T-helper 2 cell treated with Interferon-gamma antibody and Interleukin-4, amounts not matched to agents 100 ng/mL and 5 ng/mL, for 36 hours (primary cell): ENCODE results near the gene ITGA2B. TPM values are rescaled to one million over a fixed set of nuclear protein-coding genes. Genes with fewer than 3 reads are reported as not detected.
"Not testable (repeated sequence)": the region's sequence is repeated elsewhere in the genome, so short reads cannot be mapped to it uniquely, and the experiment has no call there.

Experiments used
- intact Hi-C: fragments of 100-400 bp; cut with micrococcal nuclease; formaldehyde crosslinking; loops from one replicate; pipeline ENCODE4 v1.15.1; 2023
- total RNA-seq: library from RNA; stranded (reverse); gene quantifications from 2 replicates; pipeline ENCODE4 v1.2.3, GENCODE V29; 2022

Gene ITGA2B
- total RNA-seq, 1 donor from 2014 or later: 0.39 TPM

DNA sequence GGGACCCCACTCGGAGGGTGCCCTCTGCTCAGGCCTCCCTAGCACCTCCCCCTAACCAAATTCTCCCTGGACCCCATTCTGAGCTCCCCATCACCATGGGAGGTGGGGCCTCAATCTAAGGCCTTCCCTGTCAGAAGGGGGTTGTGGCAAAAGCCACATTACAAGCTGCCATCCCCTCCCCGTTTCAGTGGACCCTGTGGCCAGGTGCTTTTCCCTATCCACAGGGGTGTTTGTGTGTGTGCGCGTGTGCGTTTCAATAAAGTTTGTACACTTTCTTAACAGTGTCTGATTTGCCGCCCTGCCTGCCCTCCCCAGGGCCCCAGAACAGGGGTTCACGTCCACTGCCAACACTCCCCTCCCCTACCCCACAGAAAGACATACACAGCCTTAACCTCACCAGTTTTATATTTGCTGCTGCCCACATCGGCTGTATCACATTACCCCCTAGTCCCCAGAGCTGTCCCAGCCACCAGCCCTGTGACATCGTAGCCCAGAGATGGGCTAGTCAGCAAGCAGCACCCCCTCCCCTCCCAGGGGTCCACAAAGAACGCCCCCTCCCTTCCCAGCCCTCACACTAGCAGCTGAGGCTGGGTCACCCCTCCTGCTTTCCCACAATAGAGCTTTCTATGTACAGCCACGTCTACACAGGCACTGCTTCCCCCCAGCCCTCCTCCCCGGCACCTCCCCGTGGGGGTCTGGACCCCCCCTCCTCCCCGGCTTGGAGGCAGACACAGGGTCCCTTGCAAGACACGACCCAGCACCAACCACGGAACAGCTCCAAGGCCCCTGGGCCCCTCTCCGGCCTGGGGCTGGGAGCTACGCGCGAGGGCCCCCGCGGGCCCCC, 36.4 kb downstream of the ITGA2B start:
- intact Hi-C loops: no loop called here

DNA sequence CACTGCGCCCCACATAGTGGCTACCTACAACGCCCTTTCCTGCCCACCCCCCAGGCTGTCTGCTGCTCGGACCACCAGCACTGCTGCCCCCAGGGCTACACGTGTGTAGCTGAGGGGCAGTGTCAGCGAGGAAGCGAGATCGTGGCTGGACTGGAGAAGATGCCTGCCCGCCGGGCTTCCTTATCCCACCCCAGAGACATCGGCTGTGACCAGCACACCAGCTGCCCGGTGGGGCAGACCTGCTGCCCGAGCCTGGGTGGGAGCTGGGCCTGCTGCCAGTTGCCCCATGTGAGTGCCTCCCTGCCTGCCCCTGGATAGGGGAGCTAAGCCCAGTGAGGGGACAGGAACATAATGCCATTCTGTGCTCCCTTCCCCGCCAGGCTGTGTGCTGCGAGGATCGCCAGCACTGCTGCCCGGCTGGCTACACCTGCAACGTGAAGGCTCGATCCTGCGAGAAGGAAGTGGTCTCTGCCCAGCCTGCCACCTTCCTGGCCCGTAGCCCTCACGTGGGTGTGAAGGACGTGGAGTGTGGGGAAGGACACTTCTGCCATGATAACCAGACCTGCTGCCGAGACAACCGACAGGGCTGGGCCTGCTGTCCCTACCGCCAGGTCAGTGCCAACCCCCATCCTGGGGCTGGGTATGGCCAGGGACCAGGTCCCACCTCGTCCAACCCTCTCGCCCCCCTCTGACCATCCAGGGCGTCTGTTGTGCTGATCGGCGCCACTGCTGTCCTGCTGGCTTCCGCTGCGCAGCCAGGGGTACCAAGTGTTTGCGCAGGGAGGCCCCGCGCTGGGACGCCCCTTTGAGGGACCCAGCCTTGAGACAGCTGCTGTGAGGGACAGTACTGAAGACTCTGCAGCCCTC, 37.3 kb downstream of the ITGA2B start:
- intact Hi-C loops: no loop called here

DNA sequence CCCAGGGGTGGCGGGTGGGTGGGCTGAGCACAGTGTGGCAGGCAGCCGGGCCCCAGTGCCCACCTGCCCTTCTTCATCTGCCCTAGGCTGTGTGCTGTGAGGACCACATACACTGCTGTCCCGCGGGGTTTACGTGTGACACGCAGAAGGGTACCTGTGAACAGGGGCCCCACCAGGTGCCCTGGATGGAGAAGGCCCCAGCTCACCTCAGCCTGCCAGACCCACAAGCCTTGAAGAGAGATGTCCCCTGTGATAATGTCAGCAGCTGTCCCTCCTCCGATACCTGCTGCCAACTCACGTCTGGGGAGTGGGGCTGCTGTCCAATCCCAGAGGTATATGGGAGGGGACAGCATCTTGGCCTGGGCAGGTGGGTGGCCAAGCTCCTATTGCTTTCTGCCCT, 38.0 kb downstream of the ITGA2B start:
- intact Hi-C loops: no loop called here

DNA sequence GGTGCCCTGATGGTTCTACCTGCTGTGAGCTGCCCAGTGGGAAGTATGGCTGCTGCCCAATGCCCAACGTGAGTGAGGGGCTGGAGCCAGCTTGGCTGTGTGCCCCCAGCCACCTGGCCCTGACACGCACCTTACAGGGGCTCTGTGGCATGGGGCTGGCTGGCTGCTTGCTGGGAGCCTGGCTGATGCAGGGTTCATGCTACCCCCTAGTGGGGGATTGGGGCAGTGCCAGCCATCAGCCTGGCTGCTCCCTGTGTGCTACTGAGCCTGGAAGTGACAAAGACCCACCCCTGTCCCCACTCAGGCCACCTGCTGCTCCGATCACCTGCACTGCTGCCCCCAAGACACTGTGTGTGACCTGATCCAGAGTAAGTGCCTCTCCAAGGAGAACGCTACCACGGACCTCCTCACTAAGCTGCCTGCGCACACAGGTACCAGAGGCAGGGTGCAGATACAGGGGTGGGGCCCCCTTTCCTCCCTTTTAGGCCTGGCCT, 38.7 kb downstream of the ITGA2B start:
- intact Hi-C loops: loop anchor here (1.0 kb wide), 2 partner anchors 19 to 140 kb away; no protein-coding TSS in a partner anchor

DNA sequence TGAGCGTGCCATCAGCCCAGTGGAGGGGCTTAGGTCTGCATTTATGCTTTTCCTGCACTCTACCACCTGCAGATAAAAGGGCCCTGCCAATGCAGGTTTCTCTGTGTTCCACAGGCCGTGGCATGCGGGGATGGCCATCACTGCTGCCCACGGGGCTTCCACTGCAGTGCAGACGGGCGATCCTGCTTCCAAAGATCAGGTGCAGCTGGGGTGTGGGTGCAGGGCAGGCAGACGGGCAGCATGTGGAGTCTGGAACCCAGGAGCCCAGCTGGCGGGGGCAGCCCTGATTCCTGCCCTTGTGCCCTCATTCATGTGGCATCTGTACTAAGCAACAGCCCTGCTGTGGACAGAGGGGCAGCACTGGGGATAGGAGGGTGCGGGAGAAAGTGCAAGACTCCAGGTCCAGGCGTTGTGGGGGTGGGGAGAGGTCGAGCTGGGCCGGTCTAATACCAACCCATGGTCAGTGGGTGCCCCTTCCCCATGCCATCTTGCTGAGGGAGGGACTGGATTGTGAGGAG, 39.8 kb downstream of the ITGA2B start:
- intact Hi-C loops: loop anchor here (1.0 kb wide), 2 partner anchors 18 to 139 kb away; no protein-coding TSS in a partner anchor

DNA sequence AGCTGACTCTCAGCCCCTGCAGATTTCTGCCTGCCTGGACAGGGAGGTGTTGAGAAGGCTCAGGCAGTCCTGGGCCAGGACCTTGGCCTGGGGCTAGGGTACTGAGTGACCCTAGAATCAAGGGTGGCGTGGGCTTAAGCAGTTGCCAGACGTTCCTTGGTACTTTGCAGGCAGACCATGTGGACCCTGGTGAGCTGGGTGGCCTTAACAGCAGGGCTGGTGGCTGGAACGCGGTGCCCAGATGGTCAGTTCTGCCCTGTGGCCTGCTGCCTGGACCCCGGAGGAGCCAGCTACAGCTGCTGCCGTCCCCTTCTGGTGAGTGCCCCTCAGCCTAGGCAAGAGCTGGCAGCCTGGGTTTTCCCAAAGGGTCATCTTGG, 40.5 kb downstream of the ITGA2B start:
- intact Hi-C loops: no loop called here

DNA sequence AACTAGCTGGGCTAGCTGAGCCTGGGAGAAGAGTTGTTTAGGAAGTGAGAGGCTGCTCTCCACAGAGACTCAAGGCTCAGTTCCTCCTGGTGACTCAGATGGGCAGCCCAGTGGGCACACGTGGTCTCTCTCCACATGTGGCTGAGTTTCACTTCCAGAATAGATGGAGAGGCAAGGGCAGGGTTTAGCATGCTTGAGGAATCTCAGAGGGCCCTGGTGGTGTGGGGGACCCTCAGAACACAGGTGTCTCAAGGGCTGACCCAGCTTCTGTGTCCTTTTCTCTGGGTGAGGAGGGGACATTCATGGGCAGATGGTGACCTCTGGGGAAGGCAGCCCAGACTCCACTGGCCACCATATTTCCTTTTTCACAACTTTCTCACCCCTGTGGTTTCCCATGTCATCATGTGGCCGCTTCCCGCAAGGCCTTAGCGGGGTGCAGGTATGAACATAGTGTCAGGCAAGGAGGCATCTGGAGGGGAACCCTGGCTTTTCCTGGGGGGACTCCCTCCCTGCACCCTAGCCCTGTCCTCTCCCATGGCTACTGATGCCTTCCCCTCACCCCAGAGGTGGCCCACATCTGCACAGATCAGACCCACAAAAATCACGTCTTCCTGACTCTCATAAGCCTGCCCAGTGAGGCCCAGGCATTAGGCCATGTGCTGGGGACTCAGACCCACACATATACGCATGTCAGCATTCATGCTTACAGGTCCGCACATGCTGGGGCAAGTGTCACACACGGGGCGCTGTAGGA, 41.0 kb downstream of the ITGA2B start:
- intact Hi-C loops: no loop called here

DNA sequence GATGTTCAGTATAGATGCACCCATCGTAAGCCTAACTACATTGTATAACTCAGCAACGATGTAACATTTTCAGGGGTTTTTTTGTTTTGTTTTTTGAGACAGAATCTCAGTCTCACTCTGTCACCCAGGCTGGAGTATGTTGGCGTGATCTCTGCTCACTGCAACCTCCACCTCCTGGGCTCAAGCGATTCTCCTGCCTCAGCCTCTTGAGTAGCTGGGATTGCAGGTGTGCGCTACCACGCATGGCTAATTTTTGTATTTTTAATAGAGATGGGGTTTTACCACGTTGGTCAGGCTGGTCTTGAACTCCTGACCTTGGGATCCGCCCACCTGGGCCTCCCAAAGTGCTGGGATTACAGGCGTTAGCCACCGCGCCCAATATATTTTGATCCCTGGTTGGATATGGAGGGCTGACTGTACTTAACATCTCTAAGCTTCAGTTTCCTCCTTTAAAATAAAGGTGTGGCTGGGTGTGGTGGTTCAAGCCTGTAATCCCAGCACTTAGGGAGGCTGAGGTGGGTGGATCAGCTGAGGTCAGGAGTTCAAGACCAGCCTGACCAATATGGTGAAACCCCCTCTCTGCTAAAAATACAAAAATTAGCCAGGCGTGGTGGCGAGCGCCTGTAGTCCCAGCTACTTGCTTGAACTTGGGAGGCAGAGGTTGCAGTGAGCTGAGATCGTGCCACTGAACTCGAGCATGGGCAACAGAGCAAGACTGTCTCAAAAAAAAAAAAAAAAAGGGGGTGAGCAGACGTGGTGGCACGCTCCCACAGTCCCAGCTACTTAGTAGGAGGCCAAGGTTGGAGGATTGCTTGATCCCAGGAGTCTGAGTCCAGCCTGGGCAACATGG, 42.0 kb downstream of the ITGA2B start:
- intact Hi-C loops: not testable (repeated sequence)

DNA sequence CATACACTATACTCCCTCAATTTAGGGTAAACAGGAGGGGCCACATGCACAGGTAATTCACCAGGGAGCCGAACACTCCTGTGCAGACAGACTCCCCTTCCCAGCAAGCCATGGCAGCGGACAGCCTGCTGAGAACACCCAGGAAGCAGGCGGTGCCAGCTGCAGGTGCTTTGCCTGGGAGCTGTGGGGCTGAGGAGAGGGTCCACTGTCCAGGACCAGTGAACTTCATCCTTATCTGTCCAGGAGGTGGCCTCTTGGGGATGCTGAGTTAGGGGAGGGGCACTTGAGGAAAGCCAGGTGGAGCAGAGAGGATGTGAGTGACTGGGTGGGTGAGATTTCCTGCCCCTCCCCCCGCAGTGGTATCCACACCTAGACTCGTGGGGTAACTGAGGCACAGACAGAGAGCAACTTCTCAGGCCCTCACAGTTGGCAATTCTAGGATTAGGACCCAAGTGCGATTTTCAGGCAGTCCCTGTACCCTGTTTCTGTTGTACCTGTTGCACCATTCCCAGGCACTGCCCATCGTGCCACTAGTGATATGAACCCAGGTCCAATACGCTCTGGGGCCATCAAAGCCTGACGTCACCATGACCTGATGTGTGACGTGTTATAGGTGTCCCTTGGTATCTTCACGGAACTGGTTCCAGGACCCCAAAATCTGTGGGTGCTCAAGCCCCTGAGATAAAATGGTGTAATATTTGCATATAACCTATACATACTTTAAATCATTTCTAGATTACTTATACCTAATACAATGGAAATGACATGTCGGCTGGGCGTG, 43.2 kb downstream of the ITGA2B start:
- intact Hi-C loops: no loop called here

DNA sequence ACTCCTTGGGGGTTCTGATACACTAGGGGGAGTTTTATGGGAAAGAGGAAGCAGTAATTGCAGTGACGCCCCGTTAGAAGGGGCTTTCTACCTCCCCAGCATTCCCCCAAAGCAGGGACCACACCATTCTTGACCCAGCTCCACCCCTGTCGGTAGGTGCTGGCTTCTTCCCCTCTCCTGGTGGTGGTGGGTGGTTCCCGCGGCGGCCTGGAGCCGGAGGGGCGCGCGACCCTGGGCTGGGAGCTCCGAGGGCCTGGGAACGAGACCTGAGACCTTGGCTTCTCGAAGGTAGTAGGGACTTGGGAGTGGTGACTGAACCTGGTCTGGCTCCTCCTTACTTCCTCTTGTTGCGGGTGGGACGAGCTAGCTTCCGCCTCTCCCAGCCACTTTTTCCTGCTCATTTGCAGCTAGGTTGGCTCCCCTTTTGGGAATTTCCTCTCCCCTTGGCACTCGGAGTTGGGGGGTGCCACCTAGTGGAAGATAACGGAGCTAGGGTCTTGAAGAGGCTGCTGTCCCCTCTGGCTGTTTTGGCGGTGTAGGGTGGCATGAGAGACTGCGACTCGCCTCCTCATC, 43.9 kb downstream of the ITGA2B start:
- intact Hi-C loops: loop anchor here (1.0 to 2.0 kb wide), 2 partner anchors 15 to 145 kb away; no protein-coding TSS in a partner anchor

DNA sequence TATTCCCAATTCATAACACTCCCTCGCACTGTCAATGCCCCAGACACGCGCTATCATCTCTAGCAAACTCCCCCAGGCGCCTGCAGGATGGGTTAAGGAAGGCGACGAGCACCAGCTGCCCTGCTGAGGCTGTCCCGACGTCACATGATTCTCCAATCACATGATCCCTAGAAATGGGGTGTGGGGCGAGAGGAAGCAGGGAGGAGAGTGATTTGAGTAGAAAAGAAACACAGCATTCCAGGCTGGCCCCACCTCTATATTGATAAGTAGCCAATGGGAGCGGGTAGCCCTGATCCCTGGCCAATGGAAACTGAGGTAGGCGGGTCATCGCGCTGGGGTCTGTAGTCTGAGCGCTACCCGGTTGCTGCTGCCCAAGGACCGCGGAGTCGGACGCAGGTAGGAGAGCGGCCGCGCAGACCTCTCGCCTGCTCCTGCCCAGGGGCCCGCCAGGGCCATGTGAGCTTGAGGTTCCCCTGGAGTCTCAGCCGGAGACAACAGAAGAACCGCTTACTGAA, 44.5 kb downstream of the ITGA2B start, which contains the start of gene GRN:
Gene GRN (plus strand): TSS at position 364 of the 515 bp plus-strand sequence. CDS start 3,863 bp downstream, outside the sequence.
- intact Hi-C loops: loop anchor here (1.0 to 2.0 kb wide), 2 partner anchors 14 to 145 kb away; no protein-coding TSS in a partner anchor

DNA sequence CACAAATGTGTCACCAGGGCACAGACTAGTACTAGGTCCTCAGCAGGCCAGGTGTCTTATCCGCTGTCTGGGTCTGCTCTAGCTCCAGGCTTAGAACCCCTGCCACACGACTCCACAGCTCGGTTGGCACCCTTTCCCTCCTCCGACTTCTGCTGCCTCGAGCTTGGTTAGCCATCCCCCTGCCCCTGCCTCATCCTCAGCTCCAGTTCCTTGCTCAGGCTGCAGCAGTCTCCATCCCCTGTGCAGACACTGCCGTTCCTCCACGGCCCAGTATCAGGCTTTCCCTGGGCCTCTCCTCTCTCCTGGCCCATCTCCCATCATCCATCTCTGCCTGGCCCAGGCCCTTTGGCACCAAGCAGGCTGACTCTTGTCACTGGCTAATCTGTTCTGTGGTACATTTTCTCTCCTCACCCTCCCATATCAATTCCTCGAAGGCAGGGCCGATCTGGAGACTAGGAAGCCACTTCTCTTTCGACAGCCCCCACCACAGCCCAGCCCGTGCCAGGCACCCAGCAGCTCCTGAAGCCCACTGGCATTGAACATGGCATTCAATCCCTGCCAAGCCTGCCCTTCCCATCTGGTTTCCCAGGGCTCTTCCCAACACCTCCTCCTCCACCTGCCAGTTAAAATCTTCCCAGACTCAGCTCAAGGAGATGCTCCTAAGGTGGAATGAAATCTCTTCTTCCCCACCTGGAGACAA, 45.8 kb downstream of the ITGA2B start:
- intact Hi-C loops: loop anchor here (2.0 kb wide), 1 partner anchor 13 kb away; no protein-coding TSS in a partner anchor

DNA sequence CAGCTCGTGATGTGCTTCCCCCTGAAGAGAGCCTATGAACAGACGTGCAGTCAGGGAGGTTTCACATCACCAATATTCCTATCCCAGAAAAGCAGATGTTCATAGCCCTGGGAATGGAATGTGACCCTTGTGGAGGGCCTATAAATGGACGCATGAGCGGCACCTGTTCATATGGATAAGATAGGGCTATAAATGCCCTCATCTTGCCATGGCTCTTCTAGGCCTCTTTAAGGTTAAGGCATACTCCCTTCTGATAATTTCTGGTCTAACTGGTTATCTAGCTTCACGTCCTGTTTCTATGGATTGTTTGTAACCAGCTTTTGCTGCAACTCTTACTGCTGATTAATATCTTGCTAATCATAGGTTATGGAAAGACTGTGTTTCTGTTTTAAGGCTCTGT, 48.9 kb downstream of the ITGA2B start:
- intact Hi-C loops: not testable (repeated sequence)

DNA sequence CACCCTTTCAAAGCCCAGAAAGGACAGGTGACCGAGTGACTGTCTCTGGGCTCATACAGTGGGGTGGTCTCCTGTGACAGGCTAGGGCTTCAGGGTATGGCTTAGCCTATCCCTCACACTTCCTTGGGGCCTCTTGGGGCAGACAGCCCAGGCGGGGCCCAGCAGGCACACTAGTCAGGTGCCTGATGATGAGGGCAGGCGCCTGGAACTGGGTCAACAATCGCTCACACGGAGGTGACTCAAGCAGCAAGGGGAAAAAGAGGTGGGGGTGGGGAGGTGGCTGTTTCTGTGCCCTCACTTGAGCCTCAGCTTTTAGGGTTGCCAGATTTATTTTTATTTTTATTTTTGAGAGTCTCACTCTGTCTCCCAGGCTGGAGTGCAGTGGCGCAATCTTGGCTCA, 50.7 kb downstream of the ITGA2B start:
- intact Hi-C loops: no loop called here

DNA sequence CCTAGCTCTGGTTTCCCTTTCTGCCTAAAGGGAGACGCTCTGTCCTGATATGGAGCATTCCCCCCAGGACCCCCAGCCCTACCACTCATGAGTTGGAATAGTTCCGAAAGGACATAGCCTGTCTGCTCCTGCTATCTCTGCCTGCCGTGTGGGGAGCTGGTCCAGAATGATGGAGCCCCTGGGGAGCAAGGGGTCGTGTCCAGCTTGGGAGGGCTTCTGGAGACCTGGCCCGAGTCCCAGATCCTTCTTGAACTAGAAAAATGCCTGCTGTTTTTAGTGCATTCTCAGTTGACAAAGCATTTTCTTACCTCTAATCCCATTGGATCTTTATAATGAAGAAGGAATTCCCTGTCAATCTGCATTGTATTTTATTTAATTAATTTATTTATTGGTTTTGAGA, 53.5 kb downstream of the ITGA2B start:
- intact Hi-C loops: no loop called here

DNA sequence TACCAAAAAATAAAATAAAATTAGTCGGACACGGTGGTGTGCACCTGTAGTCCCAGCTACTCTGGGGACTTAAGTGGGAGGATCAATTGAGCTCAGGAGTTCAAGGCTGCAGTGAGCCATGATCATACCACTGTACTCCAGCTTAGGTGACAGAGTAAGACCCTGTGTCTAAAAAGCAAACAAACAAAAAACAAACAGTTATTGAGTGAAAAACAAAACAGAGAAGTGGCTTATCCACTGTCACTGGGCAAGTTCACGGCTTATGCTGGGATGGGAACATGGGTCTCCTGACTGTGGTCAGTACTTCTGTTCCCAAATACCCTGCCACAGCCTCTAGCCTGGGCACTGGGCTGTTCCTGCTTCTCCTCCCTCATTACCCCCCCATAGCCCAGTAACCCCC, 53.9 kb downstream of the ITGA2B start:
- intact Hi-C loops: no loop called here

DNA sequence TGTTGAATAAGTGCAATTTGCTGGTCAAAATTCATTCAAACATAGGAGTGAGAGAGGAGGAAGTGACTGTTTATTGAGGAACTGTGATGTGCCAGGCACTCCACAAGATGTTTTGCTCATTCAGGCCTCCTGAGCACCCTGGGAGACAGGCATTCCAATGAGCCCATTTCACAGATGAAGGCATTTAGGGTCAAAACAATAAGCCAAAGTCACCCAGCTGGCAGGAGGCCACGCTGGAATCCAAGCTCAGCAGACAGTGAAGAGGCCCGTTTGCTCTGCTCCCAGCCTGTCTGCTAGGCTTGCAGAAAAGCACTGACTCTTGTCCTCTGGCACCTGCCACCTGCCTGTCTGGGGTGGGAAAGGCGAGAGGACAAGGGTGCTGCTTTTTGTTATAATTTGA, 54.7 kb downstream of the ITGA2B start:
- intact Hi-C loops: no loop called here

DNA sequence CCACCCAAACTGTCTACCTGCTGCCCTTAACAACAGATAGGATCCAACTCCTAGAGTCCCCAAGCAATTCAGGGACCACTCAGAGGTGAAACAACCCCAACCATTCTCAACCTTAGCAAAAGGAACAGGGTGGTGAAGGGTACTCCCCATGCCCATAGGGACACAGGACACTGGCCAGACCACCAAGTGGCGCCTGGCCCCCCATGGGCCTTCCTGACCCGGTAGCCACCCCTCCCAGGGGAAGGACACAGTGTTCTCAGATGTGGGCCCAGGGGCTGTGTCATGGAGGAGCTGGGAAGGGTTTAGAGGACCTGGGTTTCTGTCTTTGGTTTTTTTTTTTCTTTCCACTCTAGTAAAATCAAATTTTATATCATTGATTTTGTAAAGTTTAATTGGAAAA, 55.1 kb downstream of the ITGA2B start:
- intact Hi-C loops: no loop called here
